ENCODE measurements around the gene KLHL33.
A peak's percentile ranks its signal among the peaks of the same experiment; 100 is the strongest.

The KLHL33 gene, protein sequence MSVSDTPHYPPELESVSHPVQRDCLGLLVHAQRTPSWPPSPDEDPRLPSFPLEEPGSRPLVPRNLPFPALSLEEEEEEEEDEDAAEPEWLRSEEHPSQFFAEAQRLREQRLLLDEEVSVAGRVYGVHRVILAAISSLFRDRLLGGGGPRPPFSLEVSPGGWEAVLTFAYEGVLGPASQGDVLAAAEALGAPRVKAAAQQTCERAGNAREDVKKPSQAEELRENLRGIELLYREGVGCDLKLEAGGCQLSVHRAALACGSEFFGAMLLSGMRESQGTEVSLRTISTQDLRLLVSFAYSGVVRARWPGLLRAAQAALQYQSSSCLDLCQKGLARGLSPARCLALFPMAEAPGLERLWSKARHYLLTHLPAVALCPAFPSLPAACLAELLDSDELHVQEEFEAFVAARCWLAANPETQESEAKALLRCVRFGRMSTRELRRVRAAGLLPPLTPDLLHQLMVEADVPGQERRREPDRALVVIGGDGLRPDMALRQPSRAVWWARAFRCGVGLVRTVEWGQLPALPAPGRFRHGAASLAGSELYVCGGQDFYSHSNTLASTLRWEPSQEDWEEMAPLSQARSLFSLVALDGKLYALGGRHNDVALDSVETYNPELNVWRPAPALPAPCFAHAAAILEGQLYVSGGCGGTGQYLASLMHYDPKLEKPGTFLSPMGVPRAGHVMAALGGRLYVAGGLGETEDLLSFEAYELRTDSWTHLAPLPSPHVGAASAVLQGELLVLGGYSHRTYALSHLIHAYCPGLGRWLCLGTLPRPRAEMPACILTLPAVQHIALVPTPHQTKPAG

GRCh38 chr14:20435582-20436362 is at the start of gene KLHL33:
Gene KLHL33, minus strand, starts transcription at chr14:20436166. Its CDS starts 355 bp downstream, at chr14:20435811.
- no peak for DNase-seq

DNA sequence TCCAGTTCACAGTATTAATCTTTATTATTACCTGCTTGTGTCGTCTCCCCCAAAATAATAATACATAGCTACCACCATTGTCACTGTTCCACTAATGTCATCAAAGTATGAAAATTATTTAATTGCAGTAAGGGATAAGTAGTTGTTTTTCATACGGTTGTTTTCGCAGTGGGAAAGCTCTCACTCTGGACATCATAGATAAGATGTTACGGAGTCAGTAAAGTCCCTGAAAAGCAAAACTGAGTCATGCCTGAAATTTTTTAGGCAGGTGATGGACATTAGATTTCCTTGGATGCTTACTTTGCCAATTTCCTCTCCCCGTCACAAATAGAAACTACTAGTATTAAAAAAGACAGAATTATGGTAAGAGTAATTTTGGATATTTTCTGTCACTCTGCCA is 46.4 kb upstream of the KLHL33 start:
- DNase-seq: no peak

GRCh38 chr14:20478894-20479293 is 42.9 kb upstream of the KLHL33 start:
- DNase-seq: no peak

GRCh38 chr14:20477211-20477876 is 41.4 kb upstream of the KLHL33 start:
- no peak for DNase-seq

DNA sequence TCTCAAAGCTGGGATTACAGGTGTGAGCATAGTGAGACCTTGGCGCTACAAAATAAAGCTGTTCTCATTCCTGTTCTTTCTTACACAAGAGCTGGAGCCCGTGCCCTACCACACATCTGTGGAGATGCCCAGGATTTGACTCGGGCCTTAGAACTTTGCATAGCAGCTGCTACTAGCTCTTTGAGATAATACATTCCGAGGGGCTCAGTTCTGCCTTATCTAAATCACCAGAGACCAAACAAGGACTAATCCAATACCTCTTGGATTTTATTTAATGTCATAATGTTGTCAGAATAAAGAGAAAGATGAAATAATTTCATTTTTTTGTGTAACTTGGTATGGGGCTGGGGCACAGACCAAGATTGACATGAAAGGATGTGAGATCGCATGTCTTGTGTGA is 40.8 kb upstream of the KLHL33 start:
- DNase-seq: no peak

DNA sequence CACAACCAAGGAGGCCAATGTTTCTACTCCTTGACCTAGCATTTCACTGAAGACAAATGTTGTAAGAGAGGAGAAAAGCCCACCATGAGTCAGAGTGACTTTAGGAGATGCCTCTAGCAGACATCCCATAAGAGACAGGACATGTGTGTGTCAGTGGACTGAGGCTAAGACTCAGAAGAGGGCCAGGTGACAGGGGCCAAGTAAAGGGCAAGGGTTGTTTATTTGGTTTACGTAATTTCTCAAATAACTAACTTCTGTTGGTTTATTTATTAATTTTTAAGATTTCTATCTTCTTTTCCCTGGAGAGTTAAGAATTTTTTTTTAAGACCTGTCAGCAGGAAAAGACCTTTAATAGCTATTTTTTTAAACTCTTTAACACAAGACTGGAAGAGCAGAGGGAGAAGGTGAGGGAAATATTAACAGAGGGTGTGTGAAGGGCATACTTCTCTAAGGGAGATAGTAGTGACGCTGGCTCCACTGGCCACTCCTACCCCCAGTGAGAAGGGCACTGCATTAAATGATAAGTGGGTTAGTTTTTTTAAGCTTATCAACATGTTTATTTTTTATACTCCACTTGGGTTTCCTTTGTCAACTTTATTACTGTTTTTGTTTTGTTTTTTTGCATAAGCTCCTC is 36.7 kb upstream of the KLHL33 start:
- no peak for DNase-seq

- DNase-seq: no peak
Measured at GRCh38 chr14:20470603-20470901, 34.6 kb upstream of the KLHL33 start.

GRCh38 chr14:20469890-20470602 is 34.1 kb upstream of the KLHL33 start:
- peak; percentile 55 for DNase-seq

- peak; percentile 88 for DNase-seq
Measured at GRCh38 chr14:20469242-20469889, 33.4 kb upstream of the KLHL33 start, which contains the start of gene PNP. Gene PNP, plus strand, starts transcription at chr14:20469406. Its CDS starts 119 bp downstream, at chr14:20469525.

- no peak for DNase-seq
Measured at GRCh38 chr14:20468764-20469241, 32.8 kb upstream of the KLHL33 start.

DNA sequence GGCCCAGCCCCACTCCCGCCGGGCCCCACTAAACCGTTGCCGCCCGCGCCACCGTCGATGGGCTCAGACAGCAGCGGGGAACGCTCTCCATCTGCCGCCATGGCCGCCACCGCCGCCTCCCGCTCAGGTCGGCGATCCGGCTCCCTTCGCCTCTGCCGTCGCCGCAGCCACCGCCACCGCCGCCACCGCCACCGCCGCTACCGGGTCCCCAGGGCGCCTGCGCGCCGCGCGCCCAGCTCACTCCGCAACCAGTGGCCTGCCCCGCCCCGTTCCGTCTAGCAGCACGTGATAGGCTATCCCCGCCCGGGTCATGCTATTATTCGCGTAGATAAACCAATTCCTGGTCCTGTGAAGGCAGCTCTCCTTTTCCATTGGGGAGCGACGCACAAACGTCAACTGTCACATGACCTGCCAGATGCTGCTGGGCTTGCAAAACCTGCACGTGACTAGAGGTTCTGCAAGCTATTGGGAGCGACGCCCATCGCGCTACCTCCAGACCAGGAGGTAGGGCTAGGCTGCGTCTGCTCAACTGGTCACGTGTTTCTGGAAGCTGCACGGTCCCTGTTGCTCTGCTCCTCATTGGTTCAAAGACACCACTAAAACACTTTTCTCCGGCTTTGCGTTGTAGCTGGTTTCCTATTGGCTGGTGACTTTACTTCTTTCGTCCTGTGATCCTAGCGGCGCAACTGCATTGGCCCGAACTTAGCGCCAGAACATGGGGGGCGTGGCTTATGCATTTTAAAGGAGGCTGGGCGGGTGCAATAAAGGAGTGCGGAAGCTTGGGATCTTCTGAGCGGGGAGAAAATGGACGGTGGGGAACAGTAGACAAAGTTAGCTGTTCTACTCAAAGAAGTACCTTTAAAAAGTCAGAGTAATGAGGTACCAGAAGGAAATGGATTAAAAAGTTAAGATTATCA is 25.5 kb upstream of the KLHL33 start, which contains the start of gene PIP4P1:
TSS of gene PIP4P1 (minus strand) at position 210 of the 917 bp plus-strand sequence. CDS start at position 101, 109 bp downstream.
- peak; percentile 100 for DNase-seq

GRCh38 chr14:20460458-20461224 is 24.7 kb upstream of the KLHL33 start:
- no peak for DNase-seq

DNA sequence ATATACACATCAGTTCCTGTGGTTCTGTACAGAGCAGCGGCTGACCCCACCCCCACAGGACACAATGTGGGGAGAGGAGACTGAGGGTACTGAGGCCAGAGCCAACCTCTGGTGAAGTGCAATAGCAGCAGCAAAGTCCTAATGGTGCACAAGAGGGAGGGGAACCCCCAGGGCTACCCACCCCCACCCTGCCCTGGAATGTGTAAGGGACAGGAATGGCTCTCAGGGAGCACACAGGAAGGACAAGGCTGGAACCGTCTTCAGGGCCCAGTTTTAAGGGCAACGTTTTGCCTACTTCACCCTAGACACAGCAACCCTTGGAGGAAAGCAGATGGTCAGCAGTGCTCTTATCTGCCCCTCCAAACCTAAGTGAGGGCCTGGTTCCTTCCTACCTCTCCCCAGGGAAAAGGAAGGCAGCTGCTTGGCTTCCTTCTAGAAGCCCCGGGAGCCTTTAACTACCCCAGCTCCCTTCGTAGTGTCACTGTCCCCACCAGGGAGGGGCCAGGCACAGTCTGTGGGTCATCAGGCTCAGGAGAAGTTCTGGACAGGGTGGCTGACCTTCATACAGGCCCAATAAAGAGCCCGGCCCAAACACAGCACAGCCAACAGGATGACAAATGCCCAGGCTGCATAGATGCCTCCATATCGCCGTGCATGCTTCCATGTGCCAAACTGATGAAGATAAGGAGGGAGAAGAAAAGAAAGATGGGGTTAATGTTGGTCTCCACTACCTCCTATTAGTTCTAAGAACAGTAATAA is 22.2 kb upstream of the KLHL33 start:
- no peak for DNase-seq

DNA sequence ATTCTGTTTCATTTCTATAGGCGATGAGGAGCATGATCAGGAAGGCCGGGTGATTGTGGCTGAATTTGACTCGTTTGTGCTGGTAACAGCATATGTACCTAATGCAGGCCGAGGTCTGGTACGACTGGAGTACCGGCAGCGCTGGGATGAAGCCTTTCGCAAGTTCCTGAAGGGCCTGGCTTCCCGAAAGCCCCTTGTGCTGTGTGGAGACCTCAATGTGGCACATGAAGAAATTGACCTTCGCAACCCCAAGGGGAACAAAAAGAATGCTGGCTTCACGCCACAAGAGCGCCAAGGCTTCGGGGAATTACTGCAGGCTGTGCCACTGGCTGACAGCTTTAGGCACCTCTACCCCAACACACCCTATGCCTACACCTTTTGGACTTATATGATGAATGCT is 21.0 kb upstream of the KLHL33 start:
- DNase-seq: no peak

- DNase-seq: peak; percentile 98
Measured at GRCh38 chr14:20455355-20456300, 19.7 kb upstream of the KLHL33 start.

GRCh38 chr14:20454516-20455354 is 18.8 kb upstream of the KLHL33 start, which contains the start of the genes APEX1 and OSGEP:
Gene APEX1, plus strand, starts transcription at chr14:20455226. Its CDS starts 420 bp downstream, at chr14:20455646.
Gene OSGEP, minus strand, starts transcription at chr14:20454812. Its CDS starts 129 bp downstream, at chr14:20454683.
- DNase-seq: peak; percentile 99

Data from NCI-H1694 treated with DMSO at 0.1 percent for 48 hours (cell line).